ENCODE data around the gene MRPL22.
"Not testable (repeated sequence)": the region's sequence is repeated elsewhere in the genome, so short reads cannot be mapped to it uniquely, and the experiment has no call there.

The MRPL22 gene

GRCh38 chr5:154901913-154902312 is 39.0 kb upstream of the MRPL22 start:
- FAIRE-seq (no peak), DNase-seq (ENCODE audit: insufficient read length, low spot score) (no peak)
- TF ChIP-seq POLR2A (IDR thresholded peaks at IDR 0.05; ENCODE audit: low read depth, low read length) = no peak
- no peak for TF ChIP-seq POLR2AphosphoS5 (IDR thresholded peaks at IDR 0.05; ENCODE audit: low read depth, low read length)
- no peak for TF ChIP-seq TAF1 (IDR thresholded peaks at IDR 0.05; ENCODE audit: low read depth, low read length)
- TF ChIP-seq POU2F2 (IDR thresholded peaks at IDR 0.05; ENCODE audit: low read depth, low read length) = no peak
- no peak for TF ChIP-seq SPI1 (IDR thresholded peaks at IDR 0.05; ENCODE audit: low read depth, low read length)
- no peak for TF ChIP-seq PAX5 (IDR thresholded peaks at IDR 0.05; ENCODE audit: insufficient read depth, low read length, severe bottlenecking)

GRCh38 chr5:154905601-154906000 is 35.3 kb upstream of the MRPL22 start:
- not testable (repeated sequence) for DNase-seq (ENCODE audit: insufficient read length, low spot score); FAIRE-seq

GRCh38 chr5:154916874-154917273 is 24.0 kb upstream of the MRPL22 start:
- no peak for TF ChIP-seq POLR2A (IDR thresholded peaks at IDR 0.05; ENCODE audit: low read depth, low read length)
- TF ChIP-seq POLR2AphosphoS5 (IDR thresholded peaks at IDR 0.05; ENCODE audit: low read depth, low read length) = no peak
- TF ChIP-seq PAX5 (IDR thresholded peaks at IDR 0.05; ENCODE audit: insufficient read depth, low read length, severe bottlenecking) = no peak
- FAIRE-seq = no peak
- no peak for DNase-seq (ENCODE audit: insufficient read length, low spot score)

- TF ChIP-seq POLR2AphosphoS5 (IDR thresholded peaks at IDR 0.05; ENCODE audit: low read depth, low read length) (no peak), PAX5 (IDR thresholded peaks at IDR 0.05; ENCODE audit: insufficient read depth, low read length, severe bottlenecking) (no peak), SPI1 (IDR thresholded peaks at IDR 0.05; ENCODE audit: low read depth, low read length) (no peak), TAF1 (IDR thresholded peaks at IDR 0.05; ENCODE audit: low read depth, low read length) (no peak), POLR2A (IDR thresholded peaks at IDR 0.05; ENCODE audit: low read depth, low read length) (no peak), POU2F2 (IDR thresholded peaks at IDR 0.05; ENCODE audit: low read depth, low read length) (no peak)
- DNase-seq (ENCODE audit: insufficient read length, low spot score) (no peak), FAIRE-seq (no peak)
These were observed 23.1 kb upstream of the MRPL22 start for GRCh38 chr5:154917757-154918156.

- FAIRE-seq (no peak), DNase-seq (ENCODE audit: insufficient read length, low spot score) (no peak)
- TF ChIP-seq TAF1 (IDR thresholded peaks at IDR 0.05; ENCODE audit: low read depth, low read length) (no peak), POLR2A (IDR thresholded peaks at IDR 0.05; ENCODE audit: low read depth, low read length) (no peak), PAX5 (IDR thresholded peaks at IDR 0.05; ENCODE audit: insufficient read depth, low read length, severe bottlenecking) (no peak), POLR2AphosphoS5 (IDR thresholded peaks at IDR 0.05; ENCODE audit: low read depth, low read length) (no peak), SPI1 (IDR thresholded peaks at IDR 0.05; ENCODE audit: low read depth, low read length) (no peak), POU2F2 (IDR thresholded peaks at IDR 0.05; ENCODE audit: low read depth, low read length) (no peak)
These were observed 17.1 kb upstream of the MRPL22 start for GRCh38 chr5:154923441-154924430.

- no peak for FAIRE-seq
- TF ChIP-seq PAX5 (IDR thresholded peaks at IDR 0.05; ENCODE audit: insufficient read depth, low read length, severe bottlenecking) = no peak
- no peak for TF ChIP-seq POLR2A (IDR thresholded peaks at IDR 0.05; ENCODE audit: low read depth, low read length)
- no peak for TF ChIP-seq POU2F2 (IDR thresholded peaks at IDR 0.05; ENCODE audit: low read depth, low read length)
- TF ChIP-seq SPI1 (IDR thresholded peaks at IDR 0.05; ENCODE audit: low read depth, low read length) = no peak
- no peak for TF ChIP-seq TAF1 (IDR thresholded peaks at IDR 0.05; ENCODE audit: low read depth, low read length)
- TF ChIP-seq POLR2AphosphoS5 (IDR thresholded peaks at IDR 0.05; ENCODE audit: low read depth, low read length) = no peak
- no peak for DNase-seq (ENCODE audit: insufficient read length, low spot score)
These were observed 7.3 kb upstream of the MRPL22 start for GRCh38 chr5:154933537-154933936.

- no peak for DNase-seq (ENCODE audit: insufficient read length, low spot score)
- no peak for FAIRE-seq
- 0 out of 2 replicates have a peak, but pooled peaks have one; percentile 16 for TF ChIP-seq SPI1 (IDR thresholded peaks at IDR 0.05; ENCODE audit: low read depth, low read length)
- TF ChIP-seq POU2F2 (IDR thresholded peaks at IDR 0.05; ENCODE audit: low read depth, low read length) = no peak
These were observed 6.0 kb upstream of the MRPL22 start for GRCh38 chr5:154934881-154935280.

GRCh38 chr5:154937186-154937717 is 3.6 kb upstream of the MRPL22 start:
- FAIRE-seq (no peak), DNase-seq (ENCODE audit: insufficient read length, low spot score) (no peak)
- TF ChIP-seq POLR2AphosphoS5 (IDR thresholded peaks at IDR 0.05; ENCODE audit: low read depth, low read length) (no peak), POU2F2 (IDR thresholded peaks at IDR 0.05; ENCODE audit: low read depth, low read length) (no peak), POLR2A (IDR thresholded peaks at IDR 0.05; ENCODE audit: low read depth, low read length) (no peak), SPI1 (IDR thresholded peaks at IDR 0.05; ENCODE audit: low read depth, low read length) (no peak), PAX5 (IDR thresholded peaks at IDR 0.05; ENCODE audit: insufficient read depth, low read length, severe bottlenecking) (no peak), TAF1 (IDR thresholded peaks at IDR 0.05; ENCODE audit: low read depth, low read length) (no peak)

GRCh38 chr5:154937718-154938466 is 3.0 kb upstream of the MRPL22 start, which contains the start of gene GEMIN5:
Gene GEMIN5 (minus strand): TSS chr5:154938211. CDS start chr5:154938133, 78 bp downstream.
- TF ChIP-seq POLR2A (IDR thresholded peaks at IDR 0.05; ENCODE audit: low read depth, low read length) = peak; percentile 57; the same call in 1 of the 2 replicates
- no peak for TF ChIP-seq PAX5 (IDR thresholded peaks at IDR 0.05; ENCODE audit: insufficient read depth, low read length, severe bottlenecking)
- TF ChIP-seq POLR2AphosphoS5 (IDR thresholded peaks at IDR 0.05; ENCODE audit: low read depth, low read length) = peak; percentile 71
- TF ChIP-seq SPI1 (IDR thresholded peaks at IDR 0.05; ENCODE audit: low read depth, low read length) = no peak
- TF ChIP-seq POU2F2 (IDR thresholded peaks at IDR 0.05; ENCODE audit: low read depth, low read length) = no peak
- 0 out of 2 replicates have a peak, but pooled peaks have one; percentile 38 for TF ChIP-seq TAF1 (IDR thresholded peaks at IDR 0.05; ENCODE audit: low read depth, low read length)
- FAIRE-seq = peak; percentile 93

GRCh38 chr5:154939387-154939786 is 1.5 kb upstream of the MRPL22 start:
- not testable (repeated sequence) for DNase-seq (ENCODE audit: insufficient read length, low spot score); FAIRE-seq

More at GRCh38 chr5:154937718-154938466, 3.0 kb upstream of the MRPL22 start, which contains the start of gene GEMIN5:
- peak; percentile 83 for DNase-seq (ENCODE audit: insufficient read length, low spot score)

Measured in GM12891 (cell line).